HG03575 (cell line): ENCODE results near the gene HRG.
A peak's percentile ranks its signal among the peaks of the same experiment; 100 is the strongest.

Experiments used
- ATAC-seq: cut with Tn5 transposase; IDR thresholded peaks from one replicate; pipeline ENCODE4 v1.9.1; 2021; ENCODE audit not compliant: unreplicated experiment, insufficient number of reproducible peaks, low FRiP score; ENCODE audit errors: extremely low read depth

Gene HRG

GRCh38 chr3:186636536-186636935, 29.3 kb upstream of the HRG start:
- no peak for ATAC-seq

GRCh38 chr3:186637686-186638085, 28.1 kb upstream of the HRG start:
- no peak for ATAC-seq

DNA sequence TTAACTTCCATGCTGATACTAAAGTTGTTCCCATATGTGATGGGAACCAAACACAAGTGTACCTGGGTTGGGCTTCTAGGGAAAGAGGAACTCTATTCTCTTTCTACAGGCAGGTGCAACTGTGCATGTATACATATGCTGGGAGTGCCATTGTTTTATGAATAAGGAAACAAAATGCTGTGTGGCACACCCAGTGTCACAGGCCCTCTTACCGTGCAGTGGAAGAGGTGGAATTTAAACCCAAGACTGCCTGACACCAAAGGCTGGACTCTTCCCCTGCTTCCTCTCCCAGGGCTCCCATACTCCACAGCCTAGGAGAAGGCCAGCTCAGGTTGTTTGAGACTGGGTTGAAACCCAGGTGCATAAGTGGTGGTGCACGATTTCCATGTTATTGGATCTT, 27.6 kb upstream of the HRG start:
- ATAC-seq, result no peak

- ATAC-seq, result no peak
Measured at GRCh38 chr3:186639778-186640472, 25.9 kb upstream of the HRG start, which contains the start of gene FETUB. TSS of gene FETUB (plus strand) at chr3:186640399. CDS start at chr3:186640461, 62 bp downstream.

DNA sequence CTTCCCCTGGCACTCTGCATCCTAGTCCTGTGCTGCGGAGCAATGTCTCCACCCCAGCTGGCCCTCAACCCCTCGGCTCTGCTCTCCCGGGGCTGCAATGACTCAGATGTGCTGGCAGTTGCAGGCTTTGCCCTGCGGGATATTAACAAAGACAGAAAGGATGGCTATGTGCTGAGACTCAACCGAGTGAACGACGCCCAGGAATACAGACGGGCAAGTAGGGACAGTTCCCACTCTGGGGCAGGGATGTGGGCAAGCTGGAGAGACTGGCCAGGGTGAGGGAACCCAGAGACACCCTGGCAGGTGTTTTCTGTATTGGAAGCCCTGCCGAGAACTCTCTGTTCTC, 25.4 kb upstream of the HRG start:
- no peak for ATAC-seq

- no peak for ATAC-seq
Measured at GRCh38 chr3:186640929-186641328, 24.9 kb upstream of the HRG start.

GRCh38 chr3:186642014-186642413, 23.8 kb upstream of the HRG start:
- no peak for ATAC-seq

- ATAC-seq, result no peak
Measured at GRCh38 chr3:186643493-186643892, 22.3 kb upstream of the HRG start.

GRCh38 chr3:186644683-186645082, 21.1 kb upstream of the HRG start:
- ATAC-seq, result no peak

GRCh38 chr3:186646106-186646505, 19.7 kb upstream of the HRG start:
- ATAC-seq, result no peak

DNA sequence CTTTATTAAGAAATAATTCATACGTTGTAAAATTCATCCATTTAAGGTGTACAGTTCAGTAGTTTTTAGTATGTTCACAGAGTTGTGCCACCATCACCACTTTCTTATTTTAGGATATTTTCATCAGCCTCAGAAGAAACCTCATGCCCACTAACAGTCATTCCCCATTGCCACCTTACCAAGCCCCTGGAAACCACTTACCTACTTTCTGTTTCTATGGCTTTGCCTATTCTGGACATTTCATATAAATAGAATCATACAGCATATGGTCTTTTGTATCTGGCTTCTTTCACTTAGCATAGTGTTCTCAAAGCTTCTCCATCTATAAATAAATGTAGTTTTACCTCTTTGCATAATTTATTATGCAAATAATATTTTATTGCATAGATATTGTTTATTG, 19.0 kb upstream of the HRG start:
- no peak for ATAC-seq

DNA sequence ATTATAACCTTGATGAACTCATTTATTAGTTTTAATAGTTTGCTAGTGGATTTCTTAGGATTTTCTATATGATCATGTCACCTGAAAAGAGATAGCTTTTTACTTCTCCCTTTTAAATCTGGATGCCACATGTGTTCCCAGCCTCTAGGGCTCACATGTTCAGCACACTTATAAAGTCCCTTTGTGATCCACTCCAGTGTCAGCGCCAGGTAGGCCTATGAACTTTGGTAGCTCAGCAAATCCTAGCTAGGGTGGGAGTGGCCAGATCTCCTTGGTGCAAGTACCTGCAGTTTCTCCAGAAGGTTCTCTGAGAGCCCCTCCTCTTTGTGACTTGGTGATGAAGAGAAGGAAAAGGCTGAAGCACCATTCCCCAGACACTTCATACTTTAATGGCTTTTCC, 17.0 kb upstream of the HRG start:
- ATAC-seq, result no peak

GRCh38 chr3:186651678-186652215, 14.1 kb upstream of the HRG start:
- no peak for ATAC-seq

GRCh38 chr3:186653080-186653707, 12.6 kb upstream of the HRG start:
- ATAC-seq, result peak; percentile 66

- no peak for ATAC-seq
Measured at GRCh38 chr3:186653984-186654383, 11.8 kb upstream of the HRG start.

DNA sequence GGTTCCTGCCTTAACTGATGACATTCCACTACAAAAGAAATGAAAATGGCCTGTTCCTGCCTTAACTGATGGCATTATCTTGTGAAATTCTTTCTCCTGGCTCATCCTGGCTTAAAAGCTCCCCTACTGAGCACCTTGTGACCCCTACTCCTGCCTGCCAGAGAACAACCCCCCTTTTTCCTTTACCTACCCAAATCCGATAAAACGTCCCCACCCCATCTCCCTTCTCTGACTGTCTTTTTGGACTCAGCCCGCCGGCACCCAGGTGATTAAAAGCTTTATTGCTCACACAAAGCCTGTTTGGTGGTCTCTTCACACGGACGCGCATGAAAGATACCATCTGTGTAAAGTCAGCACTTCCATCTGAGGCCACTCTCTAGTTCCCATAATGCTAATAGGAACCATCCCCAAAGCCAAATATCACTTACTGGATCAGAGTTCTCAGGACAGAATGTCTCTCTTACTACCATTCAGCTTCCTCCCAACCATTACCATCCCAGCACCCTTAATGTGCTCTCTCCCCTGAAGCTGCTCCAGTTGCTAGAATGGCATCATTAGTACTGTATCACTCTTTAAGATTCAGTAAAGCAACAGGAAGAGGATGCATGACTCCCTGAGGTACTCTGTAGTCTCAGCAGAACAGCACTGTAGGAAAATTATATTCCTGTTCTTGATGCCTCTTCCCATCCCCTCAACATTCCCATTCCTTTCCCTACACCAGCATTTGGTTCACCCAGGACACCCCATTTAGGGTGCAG, 2.3 kb upstream of the HRG start:
- ATAC-seq, result no peak

- no peak for ATAC-seq
Measured at GRCh38 chr3:186664119-186664495, 1.7 kb upstream of the HRG start.

DNA sequence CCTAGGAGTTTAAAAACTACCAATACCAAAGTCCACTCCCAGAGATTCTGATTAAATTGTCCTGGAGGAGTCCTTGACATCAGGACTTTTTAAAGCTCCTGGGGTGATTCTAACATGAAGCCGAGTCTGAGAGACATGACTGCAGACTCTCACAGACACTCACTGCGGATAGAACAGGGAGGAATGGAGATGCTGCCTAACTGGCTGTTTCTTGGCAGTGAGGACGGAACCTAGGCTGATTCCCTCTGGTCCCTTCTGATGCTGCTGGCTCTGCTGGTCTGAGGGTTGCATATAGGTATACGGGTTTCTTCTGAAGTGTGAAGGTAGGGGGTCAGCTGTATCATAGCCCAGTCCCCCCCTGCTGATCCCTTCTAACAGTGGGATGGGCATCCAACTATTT, 1.3 kb upstream of the HRG start:
- no peak for ATAC-seq

DNA sequence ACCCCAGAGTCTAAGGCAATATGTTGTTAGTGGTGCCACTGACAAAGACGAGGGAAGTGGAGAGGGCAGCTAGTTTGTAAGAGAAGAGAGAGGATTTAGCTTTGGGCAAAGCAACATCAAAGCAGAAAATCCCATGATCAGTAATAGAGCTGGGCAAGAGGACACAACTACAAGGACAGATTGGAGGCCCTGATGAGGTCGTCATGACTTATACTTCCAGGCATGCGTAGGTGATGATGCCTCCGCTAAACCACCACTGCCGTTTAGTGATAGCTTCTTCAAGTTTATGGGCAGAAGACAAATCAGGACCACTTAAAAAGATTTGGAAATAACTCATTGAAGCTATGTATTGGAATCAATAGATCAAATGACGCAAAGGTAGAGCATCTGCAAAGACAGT, 2.6 kb downstream of the HRG start:
- ATAC-seq, result no peak
